ENCODE measurements around the gene SAXO1.

SAXO1 gene

DNA sequence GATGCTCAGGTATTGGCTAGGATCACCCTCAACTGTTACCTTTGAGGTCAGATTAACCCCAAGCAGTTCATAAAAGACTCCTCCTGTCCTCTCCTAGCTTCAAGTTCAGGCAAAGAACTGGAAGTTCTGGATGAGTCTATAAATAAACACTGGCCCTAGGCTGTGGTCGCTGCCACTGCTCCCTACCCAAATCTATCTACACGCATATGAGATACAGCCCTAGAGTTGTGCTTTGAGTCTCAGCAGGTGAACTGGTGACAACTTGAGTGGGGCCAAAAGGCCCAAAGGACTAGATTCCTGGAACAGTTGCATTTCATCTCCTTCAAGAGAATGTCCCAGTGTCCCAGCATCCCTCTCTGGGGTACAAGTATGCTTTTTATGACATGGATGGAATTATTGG is 62.6 kb downstream of the SAXO1 start:
- no peak overlapping the region for H3K27ac ChIP-seq
- no peak for TF ChIP-seq ZFX (IDR thresholded peaks at IDR 0.05)
- TF ChIP-seq, protein P1, sequence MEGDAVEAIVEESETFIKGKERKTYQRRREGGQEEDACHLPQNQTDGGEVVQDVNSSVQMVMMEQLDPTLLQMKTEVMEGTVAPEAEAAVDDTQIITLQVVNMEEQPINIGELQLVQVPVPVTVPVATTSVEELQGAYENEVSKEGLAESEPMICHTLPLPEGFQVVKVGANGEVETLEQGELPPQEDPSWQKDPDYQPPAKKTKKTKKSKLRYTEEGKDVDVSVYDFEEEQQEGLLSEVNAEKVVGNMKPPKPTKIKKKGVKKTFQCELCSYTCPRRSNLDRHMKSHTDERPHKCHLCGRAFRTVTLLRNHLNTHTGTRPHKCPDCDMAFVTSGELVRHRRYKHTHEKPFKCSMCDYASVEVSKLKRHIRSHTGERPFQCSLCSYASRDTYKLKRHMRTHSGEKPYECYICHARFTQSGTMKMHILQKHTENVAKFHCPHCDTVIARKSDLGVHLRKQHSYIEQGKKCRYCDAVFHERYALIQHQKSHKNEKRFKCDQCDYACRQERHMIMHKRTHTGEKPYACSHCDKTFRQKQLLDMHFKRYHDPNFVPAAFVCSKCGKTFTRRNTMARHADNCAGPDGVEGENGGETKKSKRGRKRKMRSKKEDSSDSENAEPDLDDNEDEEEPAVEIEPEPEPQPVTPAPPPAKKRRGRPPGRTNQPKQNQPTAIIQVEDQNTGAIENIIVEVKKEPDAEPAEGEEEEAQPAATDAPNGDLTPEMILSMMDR (conservative IDR thresholded peaks at IDR 0.05), result no peak

DNA sequence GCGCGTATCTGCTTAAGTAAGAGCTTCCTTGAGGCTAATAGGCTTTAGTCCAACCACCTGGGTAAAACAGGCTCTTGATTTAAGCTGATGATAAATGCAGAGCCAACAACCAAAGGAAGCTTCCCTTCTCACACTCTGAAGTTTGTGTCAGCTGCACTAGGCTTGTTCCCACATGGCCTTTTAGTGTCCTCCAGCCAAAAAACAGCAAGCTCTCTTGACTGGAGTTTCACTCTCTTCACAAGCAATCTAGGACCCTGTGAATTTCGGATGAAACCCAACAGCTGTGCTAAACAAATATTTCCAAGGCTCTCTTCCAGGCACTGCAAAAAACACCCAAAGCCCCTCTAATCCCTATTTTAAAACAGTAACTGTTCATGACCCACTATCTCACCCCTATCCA is 63.9 kb downstream of the SAXO1 start:
- no peak overlapping the region for H3K27ac ChIP-seq
- TF ChIP-seq ZFX (IDR thresholded peaks at IDR 0.05), result no peak
- TF ChIP-seq, protein P1 (conservative IDR thresholded peaks at IDR 0.05), result no peak

DNA sequence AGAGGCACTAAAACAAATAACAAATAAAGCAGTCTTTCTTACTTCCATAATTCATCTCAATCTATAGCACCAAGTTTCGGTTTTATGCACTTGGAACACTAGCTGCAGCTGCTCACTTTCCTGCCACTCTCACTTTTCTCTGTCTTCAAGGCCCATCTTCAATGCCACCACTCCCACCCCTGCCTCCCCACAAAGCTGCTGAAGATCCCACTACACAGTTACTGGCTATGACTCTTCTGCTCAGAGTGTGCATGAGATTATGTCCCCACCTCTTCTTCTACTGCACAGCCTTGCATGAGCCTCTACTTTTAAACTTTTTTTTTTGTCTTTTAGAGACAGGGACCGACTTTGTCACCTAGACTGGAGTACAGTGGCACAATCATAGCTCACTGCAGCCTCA is 77.4 kb downstream of the SAXO1 start:
- TF ChIP-seq ZFX (IDR thresholded peaks at IDR 0.05), result no peak
- TF ChIP-seq, protein P1 (conservative IDR thresholded peaks at IDR 0.05), result no peak
- H3K27ac ChIP-seq, result no peak overlapping the region

DNA sequence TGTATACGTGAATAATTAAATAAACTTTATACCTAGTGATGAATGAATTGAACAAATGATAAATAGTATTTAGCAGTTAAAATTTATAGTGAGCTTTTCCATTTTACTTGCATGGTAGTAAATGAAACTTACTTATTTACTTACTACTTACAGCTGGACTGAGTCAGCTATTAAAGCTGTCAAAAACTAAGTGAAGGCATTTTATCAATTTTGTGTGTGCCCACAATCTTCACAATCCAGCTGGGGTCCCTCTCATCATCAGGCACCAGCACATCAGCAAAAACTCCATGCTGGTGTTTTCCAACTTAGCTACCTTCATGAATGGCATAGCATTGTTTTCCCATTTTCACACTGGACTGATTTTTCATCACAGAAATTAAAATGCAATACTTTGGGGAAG is 81.1 kb downstream of the SAXO1 start:
- TF ChIP-seq, protein P1 (conservative IDR thresholded peaks at IDR 0.05), result no peak
- TF ChIP-seq ZFX (IDR thresholded peaks at IDR 0.05), result no peak

DNA sequence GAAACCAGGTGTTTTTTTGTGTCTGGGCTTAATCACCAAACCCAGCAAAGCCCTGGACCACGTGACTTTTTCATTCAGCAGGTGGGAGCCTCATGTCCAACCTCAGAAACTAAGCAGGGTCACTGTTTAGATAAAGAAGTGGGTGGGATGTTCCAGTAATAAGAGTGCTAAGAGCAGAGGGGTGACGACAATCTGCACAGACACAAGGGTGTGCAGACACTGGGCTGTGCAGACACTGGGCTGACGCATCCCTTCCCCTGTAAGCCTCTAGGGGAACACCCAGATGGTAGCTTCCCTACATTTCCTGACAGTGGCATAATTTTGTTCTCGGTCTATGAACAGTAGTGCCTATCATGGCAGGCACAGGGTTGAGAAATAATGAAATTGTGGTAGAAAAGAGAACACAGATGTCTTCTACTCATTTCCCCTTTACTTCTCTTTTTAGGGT is 85.1 kb downstream of the SAXO1 start:
- TF ChIP-seq, protein P1 (conservative IDR thresholded peaks at IDR 0.05), result no peak
- TF ChIP-seq ZFX (IDR thresholded peaks at IDR 0.05), result no peak

More for the DNA sequence above, 81.1 kb downstream of the SAXO1 start:
- H3K27ac ChIP-seq, result no peak overlapping the region

DNA sequence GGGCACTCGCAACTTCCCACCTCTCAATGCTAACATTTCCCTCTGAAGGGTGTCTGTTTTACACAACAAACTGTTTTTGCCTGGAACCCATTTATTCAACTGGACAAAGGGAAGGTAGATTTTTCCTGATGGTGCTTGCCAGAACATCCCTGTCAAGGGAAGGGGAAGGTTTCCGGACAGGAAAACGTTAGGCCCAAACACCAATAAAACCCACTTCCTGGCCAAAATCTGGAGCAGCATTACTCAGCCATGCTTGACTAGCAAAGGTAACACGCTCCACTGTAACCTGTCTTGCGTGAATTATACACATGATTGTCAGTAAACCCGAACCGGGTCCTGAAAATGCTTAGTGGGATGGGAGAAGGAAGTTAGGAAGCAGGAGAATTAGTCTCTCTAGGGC is 90.2 kb downstream of the SAXO1 start:
- TF ChIP-seq, protein P1 (conservative IDR thresholded peaks at IDR 0.05), result no peak
- no peak for TF ChIP-seq ZFX (IDR thresholded peaks at IDR 0.05)
- H3K27ac ChIP-seq, result no peak overlapping the region

More for the DNA sequence above, 85.1 kb downstream of the SAXO1 start:
- H3K27ac ChIP-seq, result no peak overlapping the region

DNA sequence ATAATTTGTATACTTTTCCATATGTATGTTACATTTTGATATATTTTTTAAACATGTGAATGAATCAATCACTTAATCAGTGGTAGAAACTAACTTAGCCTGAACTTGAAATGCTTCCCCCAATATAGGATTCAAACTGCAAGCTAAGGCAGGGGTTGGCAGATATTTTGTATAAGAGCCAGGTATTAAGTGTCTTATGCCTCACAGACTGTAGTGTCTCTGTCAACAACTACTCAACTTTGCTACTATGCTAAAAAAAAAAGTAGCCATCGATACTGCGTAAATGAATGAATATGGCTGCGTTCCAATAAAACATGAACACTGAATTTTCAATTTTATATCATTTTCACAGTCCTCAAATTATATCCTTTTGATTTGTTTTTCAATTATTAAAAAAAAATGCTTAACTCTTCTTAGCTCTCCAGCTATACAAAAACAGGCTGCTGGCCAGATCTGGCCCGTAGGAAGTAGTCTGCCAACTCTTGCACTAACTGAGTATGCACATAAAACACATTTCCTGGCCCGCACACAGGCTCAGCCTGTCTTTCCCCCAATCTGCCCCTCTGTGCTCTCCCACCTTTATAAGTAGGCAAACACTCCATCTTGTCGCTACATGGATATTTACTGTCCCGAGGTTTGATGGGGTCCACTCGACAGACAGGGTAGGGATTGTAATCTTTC is 91.8 kb downstream of the SAXO1 start:
- no peak overlapping the region for H3K27ac ChIP-seq
- TF ChIP-seq, protein P1 (conservative IDR thresholded peaks at IDR 0.05), result no peak
- TF ChIP-seq ZFX (IDR thresholded peaks at IDR 0.05), result no peak

All from C4-2B (cell line).